Upper lobe of left lung (tissue), 4 donors: Measurements from ENCODE around the gene CRTC2.

Experiments
- POLR2AphosphoS5 ChIP-seq, 2 donors: sonication (generic); formaldehyde crosslinking; IDR thresholded peaks; one replicate each; pipeline ENCODE4 v1.5.1; 2017; ENCODE audit warnings: antibody characterized with exemption in 2 of 2
- TF ChIP-seq, protein P1 (sequence below), 6 experiments: fragments of 450-650 bp in 4 of 6; fragments of 200-600 bp in 2 of 6; sonication (generic) in 2 of 6; IDR thresholded peaks; one replicate each; pipeline ENCODE4 v1.5.1; 2016 to 2019; ENCODE audit warnings: antibody characterized with exemption in 6 of 6

DNA sequence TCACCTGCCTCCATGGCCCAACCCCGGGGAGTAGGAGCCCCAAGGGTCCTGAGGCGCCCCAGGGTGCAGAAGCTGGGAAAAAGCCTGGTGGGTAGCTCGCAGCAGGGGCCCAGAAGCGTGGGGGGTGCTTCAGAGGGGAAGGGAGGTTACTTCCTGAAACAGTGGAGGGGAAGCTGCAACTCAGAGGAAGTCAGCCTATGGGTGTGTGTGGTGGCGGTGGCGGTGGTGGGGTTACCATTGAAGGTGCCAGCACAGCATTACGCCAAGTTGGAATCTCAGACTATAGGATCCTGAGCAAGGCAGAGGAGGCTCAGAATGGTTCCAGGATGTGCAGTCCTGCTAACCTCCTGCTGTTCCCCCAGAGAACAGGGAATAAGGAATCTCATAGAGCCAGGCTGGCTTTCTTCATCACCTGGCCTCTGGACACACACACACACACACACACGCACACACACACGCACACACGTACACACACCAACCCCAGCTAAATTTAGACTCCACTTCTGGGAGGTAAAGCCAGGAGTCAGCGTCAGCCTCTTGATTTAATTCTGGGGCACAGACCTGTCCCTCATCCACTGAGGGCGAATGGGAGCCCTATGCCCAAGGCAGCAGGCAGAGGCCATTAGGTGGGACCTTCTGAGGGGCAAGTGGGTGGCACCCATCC, 13.1 kb downstream of the CRTC2 start:
- TF ChIP-seq, protein P1, sequence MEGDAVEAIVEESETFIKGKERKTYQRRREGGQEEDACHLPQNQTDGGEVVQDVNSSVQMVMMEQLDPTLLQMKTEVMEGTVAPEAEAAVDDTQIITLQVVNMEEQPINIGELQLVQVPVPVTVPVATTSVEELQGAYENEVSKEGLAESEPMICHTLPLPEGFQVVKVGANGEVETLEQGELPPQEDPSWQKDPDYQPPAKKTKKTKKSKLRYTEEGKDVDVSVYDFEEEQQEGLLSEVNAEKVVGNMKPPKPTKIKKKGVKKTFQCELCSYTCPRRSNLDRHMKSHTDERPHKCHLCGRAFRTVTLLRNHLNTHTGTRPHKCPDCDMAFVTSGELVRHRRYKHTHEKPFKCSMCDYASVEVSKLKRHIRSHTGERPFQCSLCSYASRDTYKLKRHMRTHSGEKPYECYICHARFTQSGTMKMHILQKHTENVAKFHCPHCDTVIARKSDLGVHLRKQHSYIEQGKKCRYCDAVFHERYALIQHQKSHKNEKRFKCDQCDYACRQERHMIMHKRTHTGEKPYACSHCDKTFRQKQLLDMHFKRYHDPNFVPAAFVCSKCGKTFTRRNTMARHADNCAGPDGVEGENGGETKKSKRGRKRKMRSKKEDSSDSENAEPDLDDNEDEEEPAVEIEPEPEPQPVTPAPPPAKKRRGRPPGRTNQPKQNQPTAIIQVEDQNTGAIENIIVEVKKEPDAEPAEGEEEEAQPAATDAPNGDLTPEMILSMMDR (IDR thresholded peaks at IDR 0.05) = no peak
- peak; percentile 26 to 66 for TF ChIP-seq POLR2AphosphoS5 (IDR thresholded peaks at IDR 0.05)
